B cell (primary cell): Measurements from ENCODE around the gene KRTAP10-7.
"Not testable (repeated sequence)": the region's sequence is repeated elsewhere in the genome, so short reads cannot be mapped to it uniquely, and the experiment has no call there.

Source experiments
- CTCF ChIP-seq: fragments of 200-600 bp; IDR thresholded peaks from one replicate; pipeline ENCODE4 v1.8.0; 2022; ENCODE audit warnings: antibody characterized with exemption, mild to moderate bottlenecking
- EZH2 ChIP-seq: IDR thresholded peaks from 2 replicates; pipeline ENCODE4 v1.6.1; 2012; ENCODE audit warnings: borderline replicate concordance, low read depth, mild to moderate bottlenecking, moderate library complexity, low read length; ENCODE audit not compliant: insufficient read depth, poor library complexity, severe bottlenecking

GRCh38 chr21:44573630-44574456, 26.6 kb upstream of the KRTAP10-7 start, which contains the start of gene KRTAP10-4:
- TF ChIP-seq CTCF, EZH2: not testable (repeated sequence)
